DND-41 (cell line): ENCODE results near the gene SHANK1.

Experiments used
- ATAC-seq: fragments of 200-7000 bp; cut with Tn5 transposase; 3 replicates; pipeline ENCODE4 v1.9.1; 2021; ENCODE audit warnings: low read depth; ENCODE audit not compliant: insufficient read depth
- DNase-seq: peaks from one replicate; pipeline ENCODE4 v3.0.0-alpha.2; 2020
- H2AFZ ChIP-seq: 2 replicates; pipeline ENCODE4 v1.6.0; 2012; ENCODE audit warnings: low read depth, low read length
- H3K27ac ChIP-seq: 2 replicates; pipeline ENCODE4 v1.5.1; 2012; ENCODE audit warnings: low read length, inconsistent platforms
- H3K27me3 ChIP-seq: fragments of 200-600 bp; sonication (generic); 2 replicates; pipeline ENCODE4 v1.6.0; 2012; ENCODE audit warnings: low read length, mild to moderate bottlenecking, inconsistent platforms; ENCODE audit not compliant: insufficient read depth, poor library complexity
- H3K36me3 ChIP-seq: 2 replicates; pipeline ENCODE4 v1.5.1; 2012; ENCODE audit warnings: low read length, inconsistent platforms; ENCODE audit not compliant: insufficient read depth
- H3K4me1 ChIP-seq: 2 replicates; pipeline ENCODE4 v1.5.1; 2012; ENCODE audit warnings: mild to moderate bottlenecking, low read length; ENCODE audit not compliant: insufficient read depth
- H3K4me2 ChIP-seq: 2 replicates; pipeline ENCODE4 v1.6.0; 2012; ENCODE audit warnings: mild to moderate bottlenecking, moderate library complexity, low read length, inconsistent platforms; ENCODE audit not compliant: insufficient read depth
- H3K4me3 ChIP-seq, 2 experiments: fragments of 200-600 bp in 1 of 2; shearing (Covaris generic) in 1 of 2; 2 replicates each; pipeline ENCODE4 v1.5.1; 2012 to 2016; ENCODE audit warnings: inconsistent platforms in 2 of 2, low read length in 2 of 2, mild to moderate bottlenecking in 2 of 2, low read depth in 1 of 2, moderate library complexity in 1 of 2
- H3K79me2 ChIP-seq: 2 replicates; pipeline ENCODE4 v1.6.0; 2012; ENCODE audit warnings: low read length, inconsistent platforms; ENCODE audit not compliant: insufficient read depth
- H3K9ac ChIP-seq: 2 replicates; pipeline ENCODE4 v1.6.0; 2012; ENCODE audit warnings: low read depth, mild to moderate bottlenecking, inconsistent platforms, low read length, moderate library complexity
- H3K9me3 ChIP-seq: 2 replicates; pipeline ENCODE4 v1.5.1; 2012; ENCODE audit warnings: low read length, moderate library complexity, mild to moderate bottlenecking, inconsistent platforms; ENCODE audit not compliant: insufficient read depth, severe bottlenecking
- H4K20me1 ChIP-seq: 2 replicates; pipeline ENCODE4 v1.6.0; 2012; ENCODE audit warnings: low read length; ENCODE audit not compliant: insufficient read depth
- CTCF ChIP-seq: IDR thresholded peaks from 2 replicates; pipeline ENCODE4 v1.5.1; 2012; ENCODE audit warnings: borderline replicate concordance, low read length, moderate library complexity, mild to moderate bottlenecking; ENCODE audit not compliant: poor library complexity, severe bottlenecking; ENCODE audit errors: extremely low read depth
- EZH2 ChIP-seq: IDR thresholded peaks from 3 replicates; pipeline ENCODE4 v1.6.1; 2012; ENCODE audit warnings: borderline replicate concordance, low read depth, mild to moderate bottlenecking, moderate library complexity, low read length, inconsistent platforms; ENCODE audit not compliant: severe bottlenecking

SHANK1 gene

GRCh38 chr19:50708179-50708879 is 11.3 kb downstream of the SHANK1 start:
- Histone ChIP-seq H3K79me2 (no peaks in the 10 kb centered on the region), H3K27ac (no peak overlapping the region), H3K9me3 (no peaks in the 10 kb centered on the region), H3K36me3 (no peaks in the 10 kb centered on the region), H3K4me1 (peaks cover 5% of the 10 kb centered on the region), H2AFZ (no peak overlapping the region), H3K27me3 (no peaks in the 10 kb centered on the region), H4K20me1 (no peaks in the 10 kb centered on the region), H3K9ac (no peak overlapping the region), H3K4me3 (no peak overlapping the region), H3K4me2 (no peak overlapping the region)
- DNase-seq, result no peak
- ATAC-seq, result no peak
- TF ChIP-seq CTCF, result no peak
- no peak for TF ChIP-seq EZH2

- no peaks in the 10 kb centered on the region for H3K79me2 ChIP-seq
- no peak overlapping the region for H3K9ac ChIP-seq
- H2AFZ ChIP-seq, result no peak overlapping the region
- H3K4me1 ChIP-seq, result no peaks in the 10 kb centered on the region
- no peak overlapping the region for H3K4me2 ChIP-seq
- ATAC-seq, result no peak
- no peak overlapping the region for H3K4me3 ChIP-seq
- TF ChIP-seq EZH2 (no peak), CTCF (no peak)
- no peaks in the 10 kb centered on the region for H3K9me3 ChIP-seq
- H4K20me1 ChIP-seq, result no peaks in the 10 kb centered on the region
- H3K27me3 ChIP-seq, result no peaks in the 10 kb centered on the region
- no peaks in the 10 kb centered on the region for H3K36me3 ChIP-seq
- DNase-seq, result no peak
- H3K27ac ChIP-seq, result no peak overlapping the region
Observed at GRCh38 chr19:50706387-50706786, 13.2 kb downstream of the SHANK1 start.

- no peak overlapping the region for H3K4me2 ChIP-seq
- no peaks in the 10 kb centered on the region for H3K4me1 ChIP-seq
- H3K9ac ChIP-seq, result no peak overlapping the region
- H2AFZ ChIP-seq, result no peak overlapping the region
- ATAC-seq (peak; percentile 95), DNase-seq (peak; percentile 66)
- no peaks in the 10 kb centered on the region for H3K36me3 ChIP-seq
- no peaks in the 10 kb centered on the region for H3K79me2 ChIP-seq
- H3K27ac ChIP-seq, result no peak overlapping the region
- peak; percentile 81 for TF ChIP-seq CTCF
- TF ChIP-seq EZH2, result no peak
- H3K4me3 ChIP-seq, result no peak overlapping the region
- H3K27me3 ChIP-seq, result no peaks in the 10 kb centered on the region
- H3K9me3 ChIP-seq, result no peaks in the 10 kb centered on the region
- H4K20me1 ChIP-seq, result no peaks in the 10 kb centered on the region
Observed at GRCh38 chr19:50705422-50706019, 14.1 kb downstream of the SHANK1 start.
